Measurements from ENCODE around the gene SRP54. TPM values are rescaled to one million over a fixed set of nuclear protein-coding genes. Genes with fewer than 3 reads are reported as not detected.
"Not testable (repeated sequence)": the region's sequence is repeated elsewhere in the genome, so short reads cannot be mapped to it uniquely, and the experiment has no call there.

SRP54 gene
- total RNA-seq, 1 experiment from 2014 or later: 75.5 TPM

- H3K4me3 ChIP-seq (ENCODE audit: low read length); intact Hi-C loops (cut with micrococcal nuclease); H3K36me3 ChIP-seq (ENCODE audit: low read depth, low read length); H3K4me1 ChIP-seq (ENCODE audit: insufficient read depth, low read length); H3K27me3 ChIP-seq (ENCODE audit: low read length); H3K9me2 ChIP-seq (replicated peaks; ENCODE audit: low read length); H3K9me3 ChIP-seq (ENCODE audit: low read length); H3K79me2 ChIP-seq (ENCODE audit: low read length); BruUV-seq (replicated peaks); H3F3A ChIP-seq (ENCODE audit: low read length, unreplicated experiment); DNase-seq; H3K4me2 ChIP-seq (ENCODE audit: low read length); CTCF ChIA-PET; H3K27ac ChIP-seq (ENCODE audit: low read length); H3K9ac ChIP-seq (ENCODE audit: low read length); H4K20me1 ChIP-seq (ENCODE audit: low read length); ATAC-seq; H2AFZ ChIP-seq (ENCODE audit: low read length); POLR2A ChIA-PET (ENCODE audit: unreplicated experiment): not testable (repeated sequence)
These were observed 82.9 kb downstream of the SRP54 start for GRCh38 chr14:35065731-35066130.

GRCh38 chr14:35068238-35069012 is 85.6 kb downstream of the SRP54 start:
- Histone ChIP-seq H3K4me2 (ENCODE audit: low read length) (no peak overlapping the region), H3K27ac (ENCODE audit: low read length) (no peak overlapping the region), H3K4me1 (ENCODE audit: insufficient read depth, low read length) (no peaks in the 10 kb centered on the region), H3K9me2 (replicated peaks; ENCODE audit: low read length) (no peaks in the 10 kb centered on the region), H3K4me3 (ENCODE audit: low read length) (no peak overlapping the region), H3K36me3 (ENCODE audit: low read depth, low read length) (peaks cover 9% of the 10 kb centered on the region; the same call in 1 of the 2 replicates), H3F3A (ENCODE audit: low read length, unreplicated experiment) (no peaks in the 10 kb centered on the region), H3K9me3 (ENCODE audit: low read length) (no peaks in the 10 kb centered on the region), H3K9ac (ENCODE audit: low read length) (no peak overlapping the region), H2AFZ (ENCODE audit: low read length) (no peak overlapping the region), H4K20me1 (ENCODE audit: low read length) (no peaks in the 10 kb centered on the region), H3K79me2 (ENCODE audit: low read length) (no peaks in the 10 kb centered on the region), H3K27me3 (ENCODE audit: low read length) (no peaks in the 10 kb centered on the region)
- CTCF ChIA-PET: no interaction called here
- ATAC-seq (no peak; the same call in 1 of the 2 replicates), DNase-seq (no peak)
- intact Hi-C loops (cut with micrococcal nuclease): no loop called here
- POLR2A ChIA-PET (ENCODE audit: unreplicated experiment): interaction anchor here (0.6 kb wide), 1 partner anchor 84 kb away, joined by 3 read pairs; no protein-coding TSS in a partner anchor
- TF ChIP-seq CTCF (conservative IDR thresholded peaks at IDR 0.05; ENCODE audit: low read depth, low read length) (no peak), EZH2 (IDR thresholded peaks at IDR 0.05; ENCODE audit: low read length, unreplicated experiment) (no peak), EZH2phosphoT487 (IDR thresholded peaks at IDR 0.05; ENCODE audit: borderline replicate concordance, low read length) (no peak)
- no TSS peak for BruUV-seq (replicated peaks)

- Histone ChIP-seq H3K27me3 (ENCODE audit: low read length) (no peaks in the 10 kb centered on the region), H3K27ac (ENCODE audit: low read length) (no peak overlapping the region), H3K4me1 (ENCODE audit: insufficient read depth, low read length) (no peaks in the 10 kb centered on the region), H3K9me2 (replicated peaks; ENCODE audit: low read length) (no peaks in the 10 kb centered on the region), H2AFZ (ENCODE audit: low read length) (no peak overlapping the region), H3K4me2 (ENCODE audit: low read length) (no peak overlapping the region), H3K36me3 (ENCODE audit: low read depth, low read length) (peaks cover 9% of the 10 kb centered on the region), H3K79me2 (ENCODE audit: low read length) (no peaks in the 10 kb centered on the region), H3F3A (ENCODE audit: low read length, unreplicated experiment) (no peaks in the 10 kb centered on the region), H3K4me3 (ENCODE audit: low read length) (no peak overlapping the region), H4K20me1 (ENCODE audit: low read length) (no peaks in the 10 kb centered on the region), H3K9ac (ENCODE audit: low read length) (no peak overlapping the region), H3K9me3 (ENCODE audit: low read length) (no peaks in the 10 kb centered on the region)
- intact Hi-C loops (cut with micrococcal nuclease): no loop called here
- CTCF ChIA-PET: no interaction called here
- no TSS peak for BruUV-seq (replicated peaks)
- ATAC-seq (no peak), DNase-seq (no peak)
- TF ChIP-seq EZH2phosphoT487 (IDR thresholded peaks at IDR 0.05; ENCODE audit: borderline replicate concordance, low read length) (no peak), CTCF (conservative IDR thresholded peaks at IDR 0.05; ENCODE audit: low read depth, low read length) (no peak), EZH2 (IDR thresholded peaks at IDR 0.05; ENCODE audit: low read length, unreplicated experiment) (no peak)
- POLR2A ChIA-PET (ENCODE audit: unreplicated experiment): no interaction called here
These were observed 89.4 kb downstream of the SRP54 start for GRCh38 chr14:35072226-35072625.
